ENCODE results near the gene ZFHX3.
A peak's percentile ranks its signal among the peaks of the same experiment; 100 is the strongest.

Gene ZFHX3

GRCh38 chr16:73047221-73047535 lies 750 bp downstream of the ZFHX3 start:
- peak overlapping the region; percentile 86 to 91 (median 90) for H3K4me3 Mint-ChIP-seq
- no peaks in the 10 kb centered on the region for H3K9me3 Mint-ChIP-seq
- H3K27me3 Mint-ChIP-seq (ENCODE audit: low read depth) = peaks cover 4% of the 10 kb centered on the region
- peaks cover 52% of the 10 kb centered on the region for H3K4me1 Mint-ChIP-seq
- TF ChIP-seq CTCF (IDR thresholded peaks at IDR 0.05; ENCODE audit: unreplicated experiment in 3 of 3) = no peak
- peaks cover 4% of the 10 kb centered on the region for H3K36me3 Mint-ChIP-seq (ENCODE audit: low read depth)
- peak overlapping the region; percentile 86 to 94 (median 86) for H3K27ac Mint-ChIP-seq

- peaks cover 4% of the 10 kb centered on the region for H3K27me3 Mint-ChIP-seq (ENCODE audit: low read depth)
- H3K36me3 Mint-ChIP-seq (ENCODE audit: low read depth) = peaks cover 4% of the 10 kb centered on the region
- peak overlapping the region; percentile 86 to 91 (median 90) for H3K4me3 Mint-ChIP-seq
These were observed 1.1 kb downstream of the ZFHX3 start for GRCh38 chr16:73046849-73047214.

GRCh38 chr16:73046202-73046848 lies 1.6 kb downstream of the ZFHX3 start:
- H3K9me3 Mint-ChIP-seq = no peaks in the 10 kb centered on the region
- no peak for TF ChIP-seq CTCF (IDR thresholded peaks at IDR 0.05; ENCODE audit: unreplicated experiment in 3 of 3)
- H3K4me1 Mint-ChIP-seq = peaks cover 60% of the 10 kb centered on the region
- H3K27ac Mint-ChIP-seq = peak overlapping the region; percentile 86 to 94 (median 86)
- H3K4me3 Mint-ChIP-seq = peak overlapping the region; percentile 86 to 91 (median 90)
- H3K27me3 Mint-ChIP-seq (ENCODE audit: low read depth) = peaks cover 4% of the 10 kb centered on the region
- peaks cover 4% of the 10 kb centered on the region for H3K36me3 Mint-ChIP-seq (ENCODE audit: low read depth)

More at GRCh38 chr16:73046849-73047214, 1.1 kb downstream of the ZFHX3 start:
- H3K27ac Mint-ChIP-seq = peak overlapping the region; percentile 86 to 94 (median 86)
- peaks cover 55% of the 10 kb centered on the region for H3K4me1 Mint-ChIP-seq
- TF ChIP-seq CTCF (IDR thresholded peaks at IDR 0.05; ENCODE audit: unreplicated experiment in 3 of 3) = no peak
- H3K9me3 Mint-ChIP-seq = no peaks in the 10 kb centered on the region

GRCh38 chr16:73043828-73044467 lies 4.0 kb downstream of the ZFHX3 start:
- TF ChIP-seq CTCF (IDR thresholded peaks at IDR 0.05; ENCODE audit: unreplicated experiment in 3 of 3) = no peak
- Mint-ChIP-seq H3K36me3 (ENCODE audit: low read depth) (peaks cover 4% of the 10 kb centered on the region), H3K4me3 (peak overlapping the region; percentile 9 to 53 (median 39)), H3K27me3 (ENCODE audit: low read depth) (peaks cover 4% of the 10 kb centered on the region), H3K27ac (peak overlapping the region; percentile 8 to 65 (median 34)), H3K9me3 (no peaks in the 10 kb centered on the region), H3K4me1 (peaks cover 69% of the 10 kb centered on the region)

- no peak for TF ChIP-seq CTCF (IDR thresholded peaks at IDR 0.05; ENCODE audit: unreplicated experiment in 3 of 3)
- H3K27ac Mint-ChIP-seq = peak overlapping the region; percentile 8 to 69 (median 65)
- no peak overlapping the region for H3K4me3 Mint-ChIP-seq
- H3K4me1 Mint-ChIP-seq = peaks cover 76% of the 10 kb centered on the region
- no peaks in the 10 kb centered on the region for H3K9me3 Mint-ChIP-seq
- H3K27me3 Mint-ChIP-seq (ENCODE audit: low read depth) = peaks cover 4% of the 10 kb centered on the region
- peaks cover 4% of the 10 kb centered on the region for H3K36me3 Mint-ChIP-seq (ENCODE audit: low read depth)
These were observed 5.1 kb downstream of the ZFHX3 start for GRCh38 chr16:73042807-73043206.

- H3K27me3 Mint-ChIP-seq (ENCODE audit: low read depth) = no peaks in the 10 kb centered on the region
- H3K4me3 Mint-ChIP-seq = no peak overlapping the region
- H3K36me3 Mint-ChIP-seq (ENCODE audit: low read depth) = peaks cover 4% of the 10 kb centered on the region
- peaks cover 79% of the 10 kb centered on the region for H3K4me1 Mint-ChIP-seq
- no peaks in the 10 kb centered on the region for H3K9me3 Mint-ChIP-seq
- peak overlapping the region; percentile 22 to 27 (median 25) for H3K27ac Mint-ChIP-seq
- no peak for TF ChIP-seq CTCF (IDR thresholded peaks at IDR 0.05; ENCODE audit: unreplicated experiment in 3 of 3)
These were observed 6.3 kb downstream of the ZFHX3 start for GRCh38 chr16:73041676-73042075.

Data from nephron (organoid).